ENCODE data around the gene MMEL1.

- TF ChIP-seq CTCF (IDR thresholded peaks at IDR 0.05) (no peak), POLR2A (IDR thresholded peaks at IDR 0.05) (no peak)
These were observed 49.5 kb downstream of the MMEL1 start for GRCh38 chr1:2583331-2583791.

Measured in prostate gland (tissue), 2 donors.